OCI-LY7 (cell line): Measurements from ENCODE around the gene EHD2. TPM values are rescaled to one million over a fixed set of nuclear protein-coding genes. Genes with fewer than 3 reads are reported as not detected.
"Not testable (repeated sequence)": the region's sequence is repeated elsewhere in the genome, so short reads cannot be mapped to it uniquely, and the experiment has no call there.

Experiments
- BruUV-seq: library from RNA; stranded (reverse); fragments of 400-500 nt; replicated peaks from 2 replicates; lab custom pipeline; 2021; lab: Mats Ljungman, UMichigan
- CTCF ChIA-PET: fragments of 300-600 bp; sonication (Branson Sonifier 250); formaldehyde crosslinking; loops from one replicate; lab custom pipeline; 2022; ENCODE audit warnings: antibody characterized with exemption; ENCODE audit not compliant: unreplicated experiment; lab: Charles Lee
- POLR2A ChIA-PET: fragments of 300-600 bp; sonication (Branson Sonifier 250); formaldehyde crosslinking; loops from one replicate; lab custom pipeline; 2022; ENCODE audit warnings: antibody characterized with exemption; lab: Charles Lee
- DNase-seq: peaks from one replicate; pipeline ENCODE4 v3.0.0-alpha.2; 2015; ENCODE audit warnings: low spot score
- H2AFZ ChIP-seq: fragments of 200-600 bp; sonication (generic), shearing (Covaris generic); 2 replicates; pipeline ENCODE4 v1.6.1; 2014; ENCODE audit warnings: mild to moderate bottlenecking, antibody characterized with exemption, low read length, moderate library complexity
- H3K27ac ChIP-seq: fragments of 200-600 bp; sonication (generic); 2 replicates; pipeline ENCODE4 v1.5.1; 2014; ENCODE audit warnings: mixed run types, low read depth, mild to moderate bottlenecking, moderate library complexity, low read length, inconsistent platforms; ENCODE audit not compliant: poor library complexity, severe bottlenecking
- H3K36me3 ChIP-seq: fragments of 200-600 bp; sonication (generic); 2 replicates; pipeline ENCODE4 v1.6.1; 2014; ENCODE audit warnings: mild to moderate bottlenecking, antibody characterized with exemption, low read length, moderate library complexity, mixed read lengths; ENCODE audit not compliant: insufficient read depth
- H3K4me1 ChIP-seq: fragments of 200-600 bp; sonication (generic); 2 replicates; pipeline ENCODE4 v1.5.1; 2014; ENCODE audit warnings: mild to moderate bottlenecking, low read length; ENCODE audit not compliant: insufficient read depth, poor library complexity, severe bottlenecking
- H3K4me2 ChIP-seq: fragments of 200-600 bp; sonication (generic); 2 replicates; pipeline ENCODE4 v1.6.1; 2014; ENCODE audit warnings: mild to moderate bottlenecking, low read length
- H3K4me3 ChIP-seq: fragments of 200-600 bp; sonication (generic); 2 replicates; pipeline ENCODE4 v1.5.1; 2014; ENCODE audit warnings: mild to moderate bottlenecking, low read depth, low read length; ENCODE audit not compliant: poor library complexity, severe bottlenecking
- H3K79me2 ChIP-seq: fragments of 200-600 bp; sonication (generic); 2 replicates; pipeline ENCODE4 v1.6.1; 2016; ENCODE audit warnings: low read depth, mild to moderate bottlenecking, low read length, moderate library complexity, mixed read lengths; ENCODE audit not compliant: insufficient read depth
- H3K9me2 ChIP-seq: fragments of 200-600 bp; sonication (generic); 2 replicates; pipeline ENCODE4 v1.6.1; 2016; ENCODE audit warnings: mild to moderate bottlenecking, low read length, mixed read lengths; ENCODE audit not compliant: insufficient read depth
- H3K9me3 ChIP-seq: fragments of 200-600 bp; sonication (generic); 2 replicates; pipeline ENCODE4 v1.6.1; 2014; ENCODE audit warnings: mild to moderate bottlenecking, mixed run types, low read length, mixed read lengths
- H4K20me1 ChIP-seq: fragments of 200-600 bp; sonication (generic); 2 replicates; pipeline ENCODE4 v1.6.1; 2014; ENCODE audit warnings: mild to moderate bottlenecking, antibody characterized with exemption, low read length, moderate library complexity, mixed read lengths; ENCODE audit not compliant: insufficient read depth
- CTCF ChIP-seq: fragments of 200-600 bp; sonication (generic); conservative IDR thresholded peaks from 2 replicates; pipeline ENCODE4 v1.5.1; 2014; ENCODE audit warnings: mild to moderate bottlenecking, antibody characterized with exemption, low read length, moderate library complexity, mixed read lengths
- EZH2phosphoT487 ChIP-seq: fragments of 200-600 bp; sonication (generic); IDR thresholded peaks from 2 replicates; pipeline ENCODE4 v1.6.1; 2018; ENCODE audit warnings: low read depth, borderline replicate concordance, mild to moderate bottlenecking, mixed run types, antibody characterized with exemption, low read length, moderate library complexity, mixed read lengths
- intact Hi-C: fragments of 100-400 bp; cut with micrococcal nuclease; formaldehyde crosslinking; loops from one replicate; pipeline ENCODE4 v1.10.0; 2022; ENCODE audit not compliant: unreplicated experiment
- total RNA-seq, 2 experiments: library from RNA; depleted of rRNA in 1 of 2; stranded (reverse); fragments of >200 nt in 1 of 2; shearing (Covaris generic) in 1 of 2; gene quantifications; 2 replicates each; pipeline ENCODE4 v1.2.3, GENCODE V29; 2014 to 2022

The EHD2 gene
- total RNA-seq, 2 experiments from 2014 or later = not detected

GRCh38 chr19:47781590-47782262 lies 68.5 kb downstream of the EHD2 start:
- TF ChIP-seq EZH2phosphoT487 (no peak), CTCF (no peak)
- ChIA-PET POLR2A (no interaction called here), CTCF (no interaction called here)
- no peak overlapping the region for H3K4me2 ChIP-seq
- peaks cover 8% of the 10 kb centered on the region for H3K4me1 ChIP-seq
- no TSS peak for BruUV-seq
- H3K9me3 ChIP-seq = no peaks in the 10 kb centered on the region
- H3K36me3 ChIP-seq = 0 out of 2 replicates have a peak, but pooled peaks cover 3% of the 10 kb centered on the region
- H3K27ac ChIP-seq = no peak overlapping the region
- no peak overlapping the region for H2AFZ ChIP-seq
- no peak overlapping the region for H3K4me3 ChIP-seq
- H3K9me2 ChIP-seq = no peaks in the 10 kb centered on the region
- peaks cover 7% of the 10 kb centered on the region; the same call in 1 of the 2 replicates for H3K79me2 ChIP-seq
- no peaks in the 10 kb centered on the region for H4K20me1 ChIP-seq
- DNase-seq = no peak
- intact Hi-C loops = no loop called here

GRCh38 chr19:47786566-47786965 lies 73.3 kb downstream of the EHD2 start:
- no TSS peak for BruUV-seq
- TF ChIP-seq EZH2phosphoT487 (no peak), CTCF (no peak)
- H3K27ac ChIP-seq = no peak overlapping the region
- no peak overlapping the region for H3K4me3 ChIP-seq
- no peaks in the 10 kb centered on the region for H4K20me1 ChIP-seq
- H3K79me2 ChIP-seq = no peaks in the 10 kb centered on the region
- no peak overlapping the region for H3K4me2 ChIP-seq
- H3K36me3 ChIP-seq = 0 out of 2 replicates have a peak, but pooled peaks cover under 1% of the 10 kb centered on the region
- ChIA-PET POLR2A (no interaction called here), CTCF (no interaction called here)
- no peaks in the 10 kb centered on the region for H3K9me3 ChIP-seq
- no peaks in the 10 kb centered on the region for H3K4me1 ChIP-seq
- intact Hi-C loops = no loop called here
- DNase-seq = no peak
- H2AFZ ChIP-seq = no peak overlapping the region
- no peaks in the 10 kb centered on the region for H3K9me2 ChIP-seq

GRCh38 chr19:47787307-47787706 lies 74.1 kb downstream of the EHD2 start:
- BruUV-seq, H3K36me3 ChIP-seq, DNase-seq, H3K4me2 ChIP-seq, H3K79me2 ChIP-seq, H4K20me1 ChIP-seq, H3K9me3 ChIP-seq, H3K27ac ChIP-seq, CTCF ChIA-PET, intact Hi-C loops, H2AFZ ChIP-seq, POLR2A ChIA-PET, H3K4me1 ChIP-seq, H3K4me3 ChIP-seq, H3K9me2 ChIP-seq: not testable (repeated sequence)

GRCh38 chr19:47789811-47790210 lies 76.6 kb downstream of the EHD2 start:
- intact Hi-C loops = loop anchor here (1.0 to 2.0 kb wide), 2 partner anchors 73 to 75 kb away; no protein-coding TSS in a partner anchor
- H3K9me2 ChIP-seq, H3K79me2 ChIP-seq, H3K9me3 ChIP-seq, H3K36me3 ChIP-seq, CTCF ChIA-PET, H2AFZ ChIP-seq, POLR2A ChIA-PET, DNase-seq, BruUV-seq, H3K4me3 ChIP-seq, H3K4me1 ChIP-seq, H3K27ac ChIP-seq, H4K20me1 ChIP-seq, H3K4me2 ChIP-seq: not testable (repeated sequence)
